ENCODE measurements around the gene MYZAP.

The MYZAP gene

DNA sequence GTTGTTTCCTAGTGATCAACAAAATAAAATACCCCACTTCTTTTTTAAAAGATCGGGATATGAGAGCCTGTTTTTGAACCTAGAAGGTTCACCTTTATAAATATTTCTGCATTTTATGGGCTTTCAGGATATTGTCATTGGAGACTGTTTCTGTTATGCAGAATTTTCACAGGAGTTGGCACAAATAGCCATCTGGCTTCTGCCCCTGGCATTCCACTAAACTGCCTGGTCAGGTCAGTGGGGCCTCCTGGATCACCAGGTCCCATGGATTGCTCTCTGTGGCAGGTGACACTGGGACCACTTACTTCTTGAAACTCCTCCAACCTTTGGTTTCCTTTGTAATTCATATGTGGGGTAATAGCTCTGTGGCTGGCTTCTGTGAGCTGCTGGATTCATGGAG, 89.3 kb downstream of the MYZAP start:
- Histone ChIP-seq H3K4me3 (replicated peaks; ENCODE audit: insufficient read depth, low read length) (no peak overlapping the region), H3K27ac (replicated peaks) (no peak overlapping the region), H3K27me3 (ENCODE audit: insufficient read depth, poor library complexity, severe bottlenecking) (no peaks in the 10 kb centered on the region)
- DNase-seq (ENCODE audit: low read depth in 1 of 2, low spot score in 1 of 2), result no peak
- TF ChIP-seq, protein P1, sequence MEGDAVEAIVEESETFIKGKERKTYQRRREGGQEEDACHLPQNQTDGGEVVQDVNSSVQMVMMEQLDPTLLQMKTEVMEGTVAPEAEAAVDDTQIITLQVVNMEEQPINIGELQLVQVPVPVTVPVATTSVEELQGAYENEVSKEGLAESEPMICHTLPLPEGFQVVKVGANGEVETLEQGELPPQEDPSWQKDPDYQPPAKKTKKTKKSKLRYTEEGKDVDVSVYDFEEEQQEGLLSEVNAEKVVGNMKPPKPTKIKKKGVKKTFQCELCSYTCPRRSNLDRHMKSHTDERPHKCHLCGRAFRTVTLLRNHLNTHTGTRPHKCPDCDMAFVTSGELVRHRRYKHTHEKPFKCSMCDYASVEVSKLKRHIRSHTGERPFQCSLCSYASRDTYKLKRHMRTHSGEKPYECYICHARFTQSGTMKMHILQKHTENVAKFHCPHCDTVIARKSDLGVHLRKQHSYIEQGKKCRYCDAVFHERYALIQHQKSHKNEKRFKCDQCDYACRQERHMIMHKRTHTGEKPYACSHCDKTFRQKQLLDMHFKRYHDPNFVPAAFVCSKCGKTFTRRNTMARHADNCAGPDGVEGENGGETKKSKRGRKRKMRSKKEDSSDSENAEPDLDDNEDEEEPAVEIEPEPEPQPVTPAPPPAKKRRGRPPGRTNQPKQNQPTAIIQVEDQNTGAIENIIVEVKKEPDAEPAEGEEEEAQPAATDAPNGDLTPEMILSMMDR (IDR thresholded peaks at IDR 0.05; ENCODE audit: insufficient read depth, low read length), result no peak
- TF ChIP-seq POLR2AphosphoS5 (IDR thresholded peaks at IDR 0.05; ENCODE audit: low read depth), result no peak
- TF ChIP-seq, protein P2, sequence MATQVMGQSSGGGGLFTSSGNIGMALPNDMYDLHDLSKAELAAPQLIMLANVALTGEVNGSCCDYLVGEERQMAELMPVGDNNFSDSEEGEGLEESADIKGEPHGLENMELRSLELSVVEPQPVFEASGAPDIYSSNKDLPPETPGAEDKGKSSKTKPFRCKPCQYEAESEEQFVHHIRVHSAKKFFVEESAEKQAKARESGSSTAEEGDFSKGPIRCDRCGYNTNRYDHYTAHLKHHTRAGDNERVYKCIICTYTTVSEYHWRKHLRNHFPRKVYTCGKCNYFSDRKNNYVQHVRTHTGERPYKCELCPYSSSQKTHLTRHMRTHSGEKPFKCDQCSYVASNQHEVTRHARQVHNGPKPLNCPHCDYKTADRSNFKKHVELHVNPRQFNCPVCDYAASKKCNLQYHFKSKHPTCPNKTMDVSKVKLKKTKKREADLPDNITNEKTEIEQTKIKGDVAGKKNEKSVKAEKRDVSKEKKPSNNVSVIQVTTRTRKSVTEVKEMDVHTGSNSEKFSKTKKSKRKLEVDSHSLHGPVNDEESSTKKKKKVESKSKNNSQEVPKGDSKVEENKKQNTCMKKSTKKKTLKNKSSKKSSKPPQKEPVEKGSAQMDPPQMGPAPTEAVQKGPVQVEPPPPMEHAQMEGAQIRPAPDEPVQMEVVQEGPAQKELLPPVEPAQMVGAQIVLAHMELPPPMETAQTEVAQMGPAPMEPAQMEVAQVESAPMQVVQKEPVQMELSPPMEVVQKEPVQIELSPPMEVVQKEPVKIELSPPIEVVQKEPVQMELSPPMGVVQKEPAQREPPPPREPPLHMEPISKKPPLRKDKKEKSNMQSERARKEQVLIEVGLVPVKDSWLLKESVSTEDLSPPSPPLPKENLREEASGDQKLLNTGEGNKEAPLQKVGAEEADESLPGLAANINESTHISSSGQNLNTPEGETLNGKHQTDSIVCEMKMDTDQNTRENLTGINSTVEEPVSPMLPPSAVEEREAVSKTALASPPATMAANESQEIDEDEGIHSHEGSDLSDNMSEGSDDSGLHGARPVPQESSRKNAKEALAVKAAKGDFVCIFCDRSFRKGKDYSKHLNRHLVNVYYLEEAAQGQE (IDR thresholded peaks at IDR 0.05; ENCODE audit: insufficient replicate concordance, low read depth), result no peak
- no peak for TF ChIP-seq SPI1 (IDR thresholded peaks at IDR 0.05; ENCODE audit: borderline replicate concordance, low read depth)
- no peak for TF ChIP-seq GABPA (IDR thresholded peaks at IDR 0.05; ENCODE audit: low read depth)

DNA sequence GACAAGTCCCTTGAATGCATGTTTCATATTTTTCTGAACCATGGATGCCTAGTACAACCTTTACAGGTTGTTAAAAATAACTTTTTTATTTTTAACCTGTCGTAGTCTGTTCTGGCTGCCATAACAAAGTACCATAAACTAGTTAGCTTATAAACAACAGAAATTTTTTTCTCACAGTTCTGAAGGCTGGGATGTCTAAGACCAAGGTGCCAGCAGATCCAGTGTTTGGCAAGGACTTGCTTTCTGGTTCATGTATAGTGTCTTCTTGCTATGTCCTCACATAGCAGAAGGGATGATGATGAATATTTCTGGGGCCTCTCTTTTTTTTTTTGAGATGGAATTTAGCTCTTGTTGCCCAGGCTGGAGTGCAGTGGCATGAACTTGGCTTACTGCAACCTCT, 91.8 kb downstream of the MYZAP start:
- H3K4me3 ChIP-seq (replicated peaks; ENCODE audit: insufficient read depth, low read length), result no peak overlapping the region
- no peaks in the 10 kb centered on the region for H3K27me3 ChIP-seq (ENCODE audit: insufficient read depth, poor library complexity, severe bottlenecking)
- no peak overlapping the region for H3K27ac ChIP-seq (replicated peaks)
- TF ChIP-seq, protein P1 (IDR thresholded peaks at IDR 0.05; ENCODE audit: insufficient read depth, low read length), result no peak
- TF ChIP-seq, protein P2 (IDR thresholded peaks at IDR 0.05; ENCODE audit: insufficient replicate concordance, low read depth), result no peak
- no peak for TF ChIP-seq POLR2AphosphoS5 (IDR thresholded peaks at IDR 0.05; ENCODE audit: low read depth)
- no peak for TF ChIP-seq SPI1 (IDR thresholded peaks at IDR 0.05; ENCODE audit: borderline replicate concordance, low read depth)
- TF ChIP-seq GABPA (IDR thresholded peaks at IDR 0.05; ENCODE audit: low read depth), result no peak
- DNase-seq (ENCODE audit: low read depth in 1 of 2, low spot score in 1 of 2), result no peak

DNA sequence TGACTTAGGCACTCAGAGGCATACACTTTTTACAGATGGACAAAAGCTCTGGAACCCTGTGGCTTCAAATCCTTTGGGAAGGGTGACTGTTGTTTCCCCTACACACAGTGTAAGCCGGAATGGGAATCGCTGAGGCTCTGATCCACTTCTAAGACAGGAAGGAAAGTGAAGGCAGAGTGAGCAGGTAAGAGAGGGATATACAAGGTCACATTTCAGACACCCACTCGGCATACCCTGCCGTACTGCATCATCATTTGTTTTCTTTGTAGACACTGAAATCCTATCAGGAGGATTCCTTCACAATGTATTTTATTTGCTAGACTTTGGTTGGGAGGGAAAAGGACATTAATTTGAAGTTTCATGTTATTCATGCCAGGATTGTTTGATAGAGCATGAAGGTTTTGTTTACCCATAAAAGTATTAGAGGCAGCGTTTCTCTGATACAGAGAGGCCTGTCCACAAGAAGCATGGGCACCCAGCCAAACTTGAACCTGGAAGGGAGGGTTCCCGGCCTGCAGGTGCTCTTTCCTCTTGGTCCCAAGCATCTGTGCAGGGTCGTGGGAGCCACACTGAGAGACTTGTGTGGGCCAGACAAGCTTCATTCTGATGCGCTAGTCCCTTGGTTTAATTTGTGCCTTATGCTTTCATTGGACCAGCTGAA, 92.9 kb downstream of the MYZAP start:
- Histone ChIP-seq H3K4me3 (replicated peaks; ENCODE audit: insufficient read depth, low read length) (no peak overlapping the region), H3K27ac (replicated peaks) (no peak overlapping the region), H3K27me3 (ENCODE audit: insufficient read depth, poor library complexity, severe bottlenecking) (no peaks in the 10 kb centered on the region)
- TF ChIP-seq, protein P1 (IDR thresholded peaks at IDR 0.05; ENCODE audit: insufficient read depth, low read length), result no peak
- TF ChIP-seq POLR2AphosphoS5 (IDR thresholded peaks at IDR 0.05; ENCODE audit: low read depth), result no peak
- TF ChIP-seq GABPA (IDR thresholded peaks at IDR 0.05; ENCODE audit: low read depth), result no peak
- DNase-seq (ENCODE audit: low read depth in 1 of 2, low spot score in 1 of 2), result no peak

All from HL-60 (cell line).